HG03064 (cell line): ENCODE data around the gene HADHA.
"Not testable (repeated sequence)": the region's sequence is repeated elsewhere in the genome, so short reads cannot be mapped to it uniquely, and the experiment has no call there.

Source experiments
- ATAC-seq: cut with Tn5 transposase; IDR thresholded peaks from one replicate; pipeline ENCODE4 v1.9.1; 2021; ENCODE audit warnings: low read depth; ENCODE audit not compliant: unreplicated experiment

Gene HADHA

DNA sequence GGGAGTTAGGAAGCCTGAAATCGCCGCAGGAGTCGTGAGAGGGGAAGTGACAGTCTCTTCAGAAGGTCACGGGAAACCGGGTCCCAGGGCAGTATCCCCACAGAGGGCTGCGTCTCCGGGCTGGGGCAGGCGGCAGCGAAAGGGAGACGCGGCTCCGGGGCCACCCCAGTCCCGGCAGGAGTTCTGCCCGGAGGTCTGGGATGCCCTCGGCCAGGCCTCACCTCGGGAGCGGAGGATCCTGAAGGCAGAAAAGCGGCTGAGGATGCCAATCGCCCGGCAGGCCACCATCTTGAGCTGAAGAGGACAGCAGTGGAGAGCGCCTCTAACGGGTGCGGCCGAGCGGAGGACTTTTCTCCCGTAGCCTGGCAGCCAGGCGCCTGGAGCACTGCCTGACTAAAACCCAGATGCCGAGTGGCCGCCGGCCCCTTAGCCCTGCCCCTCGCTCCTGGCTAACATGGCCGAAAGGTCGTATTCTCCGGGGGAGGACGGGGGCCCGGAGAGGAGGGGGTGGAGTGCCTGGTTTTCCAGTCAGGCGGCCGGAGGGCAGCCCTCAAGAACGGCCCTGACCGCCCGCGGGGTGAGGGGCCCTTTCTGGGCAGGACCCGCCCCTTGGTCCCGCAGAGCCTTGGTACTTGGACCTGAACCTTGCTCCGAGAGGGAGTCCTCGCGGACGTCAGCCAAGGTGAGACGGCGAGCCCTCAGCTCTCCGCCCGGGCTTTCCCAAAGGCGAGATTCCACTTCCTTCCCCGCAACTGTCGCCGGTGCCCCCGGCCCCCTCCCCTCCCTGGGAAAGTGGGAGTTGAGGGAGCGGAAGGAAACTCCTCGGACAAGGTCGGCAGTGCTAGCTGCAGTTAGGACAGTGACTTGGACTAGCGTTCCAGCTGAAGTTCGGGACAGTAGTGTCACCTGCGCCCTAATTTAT, at the start of gene HADHA, which contains the start of gene HADHB:
Gene HADHA, minus strand, starts transcription at position 324 of the 922 bp plus-strand sequence. Its CDS starts 36 bp downstream, at position 288.
Gene HADHB, plus strand, starts transcription at position 631 of the 922 bp plus-strand sequence. CDS start 9,316 bp downstream, outside the sequence.
- peak; percentile 70 for ATAC-seq

DNA sequence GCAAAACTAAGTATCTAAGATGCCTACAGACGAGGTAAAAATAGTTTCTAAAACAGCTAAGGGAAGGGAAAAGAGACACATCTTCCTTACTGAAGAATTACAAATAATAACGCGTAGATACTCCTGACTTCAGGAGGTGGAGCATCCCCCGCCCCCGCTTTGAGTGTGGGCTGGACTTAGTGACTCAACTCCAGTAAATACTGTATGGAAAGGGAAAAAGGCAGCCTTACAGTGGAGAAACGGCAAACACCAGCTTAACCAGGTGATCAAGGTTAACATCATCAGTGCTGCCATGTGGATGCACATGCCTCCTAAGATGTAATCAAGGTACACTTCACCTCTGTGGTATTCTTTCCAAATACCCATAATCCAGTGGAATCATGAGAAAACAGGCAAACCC, 48.2 kb upstream of the HADHA start:
- no peak for ATAC-seq

DNA sequence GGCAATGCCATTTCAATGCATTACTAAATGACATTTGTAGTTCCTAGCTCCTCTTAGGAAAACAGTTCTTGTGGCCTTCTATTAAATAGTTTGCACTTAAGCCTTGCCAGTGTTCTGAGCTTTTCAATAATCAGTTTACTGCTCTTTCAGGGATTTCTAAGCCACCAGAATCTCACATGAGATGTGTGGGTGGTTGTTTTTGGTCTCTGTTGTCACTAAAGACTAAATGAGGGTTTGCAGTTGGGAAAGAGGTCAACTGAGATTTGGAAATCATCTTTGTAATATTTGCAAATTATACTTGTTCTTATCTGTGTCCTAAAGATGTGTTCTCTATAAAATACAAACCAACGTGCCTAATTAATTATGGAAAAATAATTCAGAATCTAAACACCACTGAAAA, 45.6 kb upstream of the HADHA start:
- ATAC-seq, result no peak

DNA sequence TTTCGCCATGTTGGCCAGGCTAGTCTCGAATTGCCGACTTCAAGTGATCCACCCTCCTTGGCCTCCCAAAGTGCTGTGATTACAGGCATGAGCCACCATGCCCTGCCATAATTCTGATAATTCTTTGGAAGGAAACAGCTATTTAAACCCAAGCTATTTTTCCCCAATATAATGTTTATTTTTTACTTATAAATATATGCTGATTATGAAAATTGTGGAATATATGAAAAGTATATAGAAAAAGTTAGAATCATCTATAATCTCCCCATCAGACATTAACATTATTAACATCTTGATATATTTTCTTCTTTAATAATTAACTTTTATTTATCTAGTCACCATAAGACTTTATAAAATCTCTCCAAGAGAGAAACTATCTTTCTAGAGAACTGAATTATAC, 41.5 kb upstream of the HADHA start:
- ATAC-seq, result no peak

DNA sequence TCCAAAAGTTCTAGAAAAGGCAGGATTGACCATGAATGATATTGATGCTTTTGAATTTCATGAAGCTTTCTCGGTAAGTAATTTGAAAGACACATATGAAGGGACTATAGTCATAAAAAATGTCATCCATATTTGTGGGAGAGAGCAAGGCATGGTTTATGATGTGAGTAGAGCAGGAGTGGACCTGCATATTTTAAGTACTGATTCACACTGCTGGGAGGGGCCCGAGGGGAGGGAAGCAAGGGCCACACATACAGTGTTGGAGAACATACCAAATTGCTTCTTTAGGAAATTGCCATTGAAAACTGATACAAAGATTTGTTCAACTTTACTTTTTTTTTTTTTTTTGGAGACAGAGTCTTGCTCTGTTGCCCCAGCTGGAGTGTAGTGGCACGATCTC, 39.7 kb upstream of the HADHA start:
- no peak for ATAC-seq

DNA sequence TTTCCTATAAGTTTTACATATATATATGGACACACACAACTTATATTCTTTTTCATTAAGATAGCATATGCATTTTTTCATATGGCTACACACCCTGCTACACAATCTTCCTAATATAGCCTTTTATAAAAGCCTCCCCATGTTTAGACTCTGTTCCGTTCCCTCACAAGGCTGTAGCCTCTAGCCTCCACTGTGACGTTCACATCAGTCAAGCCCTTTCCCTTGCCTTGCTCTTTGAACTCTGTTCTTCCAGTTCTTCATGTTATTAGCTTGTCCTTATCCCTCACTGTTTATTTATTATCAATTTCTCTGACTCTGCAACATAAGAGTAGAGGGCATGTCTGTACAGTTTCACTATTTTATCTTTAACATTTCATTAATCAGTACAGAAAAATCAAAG, 39.2 kb upstream of the HADHA start:
- ATAC-seq, result no peak

DNA sequence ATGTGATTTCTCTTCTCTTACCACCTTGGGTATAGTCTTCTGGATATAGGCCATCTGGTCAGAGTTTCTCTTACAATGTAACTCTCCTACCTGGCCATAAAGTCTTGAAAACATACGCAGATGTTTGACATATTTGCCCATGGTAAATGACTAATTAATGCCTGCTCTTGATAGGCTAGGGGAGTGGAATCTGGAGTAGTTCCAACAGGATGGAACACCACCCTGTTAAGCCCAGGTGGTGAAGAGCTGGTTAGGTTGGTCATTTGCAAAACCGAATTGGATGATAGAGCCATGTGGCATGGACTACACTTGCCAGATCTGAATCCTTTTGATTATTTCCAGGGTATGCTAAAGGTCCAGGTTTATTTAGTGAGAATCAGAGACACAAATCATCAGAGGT, 36.8 kb upstream of the HADHA start:
- no peak for ATAC-seq

DNA sequence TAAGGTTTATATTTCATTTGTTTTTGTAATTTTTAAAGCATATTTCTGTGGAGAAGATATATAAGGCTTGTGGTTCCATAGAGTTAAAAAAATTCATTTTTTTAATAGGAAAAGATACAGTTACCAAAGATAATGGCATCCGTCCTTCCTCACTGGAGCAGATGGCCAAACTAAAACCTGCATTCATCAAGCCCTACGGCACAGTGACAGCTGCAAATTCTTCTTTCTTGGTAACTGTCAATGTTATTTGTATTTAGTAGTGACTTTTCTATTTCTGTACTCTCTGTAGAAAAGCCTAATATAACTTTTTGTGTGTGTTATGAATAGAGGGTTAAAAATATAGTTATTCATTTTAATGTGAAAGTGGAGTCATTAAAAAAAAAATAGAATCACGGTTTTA, 35.5 kb upstream of the HADHA start:
- ATAC-seq, result no peak

DNA sequence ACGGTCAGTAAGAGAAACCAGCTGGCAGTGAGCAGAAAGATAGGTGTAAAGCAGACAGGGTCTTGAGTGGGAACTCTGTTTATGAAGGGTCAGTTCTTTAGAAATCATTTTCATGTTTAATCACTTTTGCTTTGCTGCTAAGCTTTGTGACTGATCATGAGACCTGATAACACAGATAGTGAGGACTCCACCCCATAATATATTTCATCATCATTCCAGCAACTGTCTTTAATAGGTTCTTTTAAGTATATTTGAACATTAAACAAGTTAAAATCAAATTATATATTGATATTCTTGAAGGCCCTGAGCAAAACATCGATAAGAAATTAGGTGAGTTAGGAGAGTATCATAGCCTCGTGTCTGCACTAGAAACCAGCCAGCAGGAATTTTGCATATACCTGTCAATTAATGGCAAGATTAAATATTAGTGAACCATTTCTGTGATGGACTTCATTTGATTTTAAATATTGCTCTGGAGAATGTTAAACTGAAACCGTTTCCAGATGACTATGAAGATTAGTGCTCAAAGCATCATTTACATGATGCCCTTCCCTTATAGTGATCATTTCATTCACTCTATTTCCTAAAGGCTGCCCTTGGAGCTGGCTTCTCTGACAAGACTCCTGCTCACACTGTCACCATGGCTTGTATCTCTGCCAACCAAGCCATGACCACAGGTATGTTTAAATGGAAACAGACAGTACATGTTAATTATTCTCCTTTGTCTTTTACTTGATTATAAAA, 32.2 kb upstream of the HADHA start:
- ATAC-seq, result no peak

DNA sequence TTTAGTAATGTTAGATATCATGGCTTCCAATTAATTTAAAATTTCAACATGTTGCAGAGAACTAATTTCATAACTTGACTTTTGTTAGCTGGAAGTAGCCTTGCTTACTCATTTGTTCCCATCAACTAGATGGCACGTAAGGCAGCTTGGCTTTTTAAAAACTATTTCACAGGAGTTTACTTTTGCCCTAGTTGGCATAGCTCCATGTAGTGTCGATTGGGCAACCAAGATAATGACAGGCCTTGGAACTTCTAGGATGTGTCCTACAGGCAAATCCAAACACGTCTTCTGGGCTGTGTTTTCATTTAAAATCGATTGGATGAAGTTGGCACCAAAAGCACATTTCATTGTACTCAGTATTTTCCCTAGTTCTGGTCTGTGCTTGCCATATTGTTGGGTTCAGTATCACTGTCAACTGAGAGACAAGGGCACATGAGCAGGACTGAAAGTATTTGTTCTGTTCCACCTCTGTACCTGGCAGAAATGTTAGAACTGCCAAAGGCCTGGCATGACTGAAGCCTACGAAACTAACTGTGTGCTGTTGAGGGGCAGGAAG, 29.7 kb upstream of the HADHA start:
- ATAC-seq, result no peak

DNA sequence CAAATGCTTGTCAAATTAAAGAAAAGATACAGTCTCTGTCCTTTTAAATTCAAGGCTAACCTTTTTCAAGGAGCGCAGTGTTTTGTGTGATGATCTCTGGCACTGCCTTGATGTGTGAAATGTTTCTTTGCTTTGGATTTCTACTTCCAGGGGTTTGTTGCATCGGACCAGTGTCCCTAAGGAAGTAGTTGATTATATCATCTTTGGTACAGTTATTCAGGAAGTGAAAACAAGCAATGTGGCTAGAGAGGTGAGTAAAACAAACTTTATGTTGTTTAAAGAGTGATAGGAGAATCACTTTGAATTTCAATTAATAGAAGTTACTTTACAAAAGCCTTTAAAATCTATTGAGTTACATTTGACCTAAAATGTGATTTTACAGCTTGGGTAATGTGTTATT, 29.1 kb upstream of the HADHA start:
- no peak for ATAC-seq

DNA sequence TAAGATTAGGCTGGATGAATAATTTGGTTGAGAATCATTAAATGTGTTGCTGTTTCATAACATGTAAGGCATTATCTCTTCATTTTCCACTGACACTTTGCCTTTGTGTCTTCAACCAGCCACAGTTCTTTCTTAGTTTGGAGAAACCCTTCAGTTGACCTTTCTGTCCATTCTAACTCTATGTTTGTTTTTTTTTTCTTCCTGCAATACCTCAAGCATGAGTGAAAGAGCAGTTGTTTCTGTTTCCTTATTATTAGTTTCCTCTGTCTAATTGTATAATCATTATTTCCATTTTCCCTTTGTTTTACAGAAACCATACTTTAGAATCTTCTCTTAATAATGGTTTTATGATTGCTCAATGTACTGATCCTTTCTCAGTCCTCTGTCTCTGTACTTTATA, 25.9 kb upstream of the HADHA start:
- ATAC-seq, result no peak

DNA sequence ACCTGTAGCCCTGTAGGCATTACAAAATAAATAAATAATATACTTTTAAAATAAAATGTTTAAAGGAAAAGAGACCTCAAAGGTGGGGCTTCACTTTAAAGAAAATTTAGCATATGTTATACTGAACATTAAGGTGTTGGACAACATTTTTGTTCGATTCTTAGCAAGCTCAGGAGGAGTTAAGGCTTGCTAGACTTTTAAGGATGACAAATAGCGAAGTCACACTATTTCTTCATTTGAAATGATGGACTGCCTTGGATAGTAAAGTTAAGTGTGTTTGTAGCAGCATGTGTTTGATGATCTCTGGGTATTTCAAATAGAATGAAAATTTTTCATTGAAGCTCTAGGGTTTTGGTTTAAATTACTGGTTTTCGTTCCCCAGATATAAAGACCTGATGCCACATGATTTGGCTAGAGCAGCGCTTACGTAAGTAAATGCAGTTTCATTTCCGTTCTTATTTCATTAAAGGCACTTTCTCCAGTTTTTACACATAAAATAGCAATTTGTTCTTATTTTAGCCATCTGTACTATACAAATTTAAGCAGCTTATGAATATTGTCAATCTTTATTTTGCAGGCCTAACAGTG, 25.2 kb upstream of the HADHA start:
- no peak for ATAC-seq

DNA sequence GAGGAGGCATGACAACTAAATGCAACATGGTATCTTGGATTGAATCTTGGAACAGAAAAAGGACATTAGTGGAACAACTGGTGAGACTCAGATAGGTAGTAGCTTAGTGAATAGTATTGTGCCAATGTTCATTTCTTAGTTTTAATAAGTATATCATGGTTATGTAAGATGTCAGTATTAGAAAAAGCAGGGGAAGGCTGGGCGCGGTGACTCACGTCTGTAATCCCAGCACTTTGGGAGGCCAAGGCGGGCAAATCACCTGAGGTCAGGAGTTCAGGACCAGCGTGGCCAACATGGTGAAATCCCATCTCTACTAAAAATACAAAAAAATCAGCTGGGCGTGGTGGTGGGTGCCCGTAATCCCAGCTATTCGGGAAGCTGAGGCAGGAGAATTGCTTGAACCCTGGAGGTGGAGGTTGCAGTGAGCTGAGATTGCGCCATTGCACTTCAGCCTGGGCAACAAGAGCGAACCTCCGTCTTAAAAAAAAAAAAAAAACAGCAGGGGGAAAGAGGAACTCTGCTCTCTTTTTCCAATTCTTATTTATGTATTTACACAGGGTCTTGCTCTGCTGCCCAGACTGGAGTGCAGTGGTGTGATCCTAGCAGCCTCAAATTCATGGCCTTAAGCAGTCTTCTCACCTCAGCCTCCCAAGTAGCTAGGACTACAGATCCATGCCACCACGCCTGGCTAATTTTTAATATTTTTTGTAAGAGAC, 24.4 kb upstream of the HADHA start:
- not testable (repeated sequence) for ATAC-seq

DNA sequence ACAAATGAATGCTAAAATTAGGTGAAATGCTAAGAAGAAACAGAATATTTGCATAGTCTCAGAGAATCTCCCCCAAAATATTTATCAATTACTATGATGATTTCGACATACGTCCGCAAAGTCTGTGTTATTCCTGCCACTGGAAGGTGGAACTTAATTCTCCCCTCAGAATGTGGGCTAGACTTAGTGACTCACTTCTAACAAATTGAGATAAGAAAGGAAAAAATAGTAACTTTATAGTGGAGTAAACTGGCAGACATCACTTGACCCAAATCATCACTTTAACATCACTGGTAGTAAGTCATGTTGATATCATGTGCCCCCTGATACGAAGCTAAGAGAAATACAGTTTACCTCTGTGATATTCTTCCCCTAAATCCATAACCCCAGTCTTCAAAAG, 23.8 kb upstream of the HADHA start:
- no peak for ATAC-seq

DNA sequence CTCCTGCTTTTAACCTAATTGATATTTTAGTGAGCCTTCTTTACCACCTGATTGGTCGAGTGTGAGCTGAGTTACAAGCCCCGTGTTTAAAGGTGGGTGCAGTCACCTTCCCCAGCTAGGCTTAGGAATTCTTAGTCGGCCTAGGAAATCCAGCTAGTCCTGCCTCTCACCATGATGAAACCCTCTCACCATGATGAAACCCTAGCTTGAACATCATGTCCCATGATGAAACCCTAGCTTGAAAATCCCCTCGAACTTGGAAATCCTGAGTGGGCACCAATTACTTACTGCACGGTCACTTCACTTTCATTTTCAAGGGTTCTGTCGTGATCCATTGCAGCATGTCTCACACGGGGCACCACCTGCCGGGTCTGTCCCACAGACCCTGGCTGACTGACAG, 14.4 kb upstream of the HADHA start:
- ATAC-seq, result not testable (repeated sequence)

DNA sequence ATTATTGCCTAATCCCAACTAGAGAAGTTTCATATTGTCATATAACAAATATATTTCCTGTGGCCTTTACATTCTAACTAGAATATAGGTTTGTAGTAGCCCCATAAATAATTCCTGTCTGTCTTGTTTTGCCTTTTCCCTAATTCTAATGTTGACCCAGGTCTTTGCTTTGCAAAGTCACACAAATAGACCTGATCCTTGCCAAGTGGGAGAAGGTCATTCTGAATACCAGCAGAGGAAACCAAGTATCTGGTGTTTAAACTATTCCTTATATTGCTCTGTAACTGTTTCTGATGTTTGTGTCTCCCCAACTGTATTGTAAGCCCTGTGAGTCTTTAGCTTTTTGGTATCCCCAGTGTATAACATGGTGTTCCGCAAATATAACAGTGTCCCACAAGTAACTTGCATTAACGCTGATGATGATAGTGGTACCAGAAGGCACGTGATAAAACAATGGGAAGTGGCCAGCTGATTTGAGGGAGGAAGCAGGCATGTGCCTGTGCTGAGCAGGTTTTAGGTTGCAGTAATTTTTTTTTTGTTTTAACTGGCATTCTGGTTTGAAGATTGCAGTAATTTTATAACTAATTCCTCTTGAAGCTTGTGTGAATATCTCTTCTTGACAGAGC, 11.4 kb upstream of the HADHA start:
- ATAC-seq, result no peak

DNA sequence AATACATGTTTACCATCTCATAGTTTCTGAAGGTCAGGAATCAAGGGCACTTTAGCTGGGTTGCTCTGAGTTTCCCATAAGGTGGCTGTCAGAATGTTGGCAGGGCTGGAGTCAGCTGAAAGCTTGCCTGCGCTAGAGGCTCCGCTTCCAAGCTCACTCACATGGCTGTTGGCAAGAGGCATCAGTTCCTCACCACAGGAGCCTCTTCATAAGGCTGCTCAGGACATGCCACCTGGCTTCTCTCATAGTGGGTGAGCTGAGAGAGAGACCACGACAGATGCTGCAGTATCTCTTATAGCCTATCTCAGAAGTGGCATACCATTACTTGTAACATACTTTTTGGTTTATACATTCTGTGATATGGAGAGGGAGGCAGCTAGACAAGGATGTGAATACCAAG, 7.5 kb upstream of the HADHA start:
- no peak for ATAC-seq

DNA sequence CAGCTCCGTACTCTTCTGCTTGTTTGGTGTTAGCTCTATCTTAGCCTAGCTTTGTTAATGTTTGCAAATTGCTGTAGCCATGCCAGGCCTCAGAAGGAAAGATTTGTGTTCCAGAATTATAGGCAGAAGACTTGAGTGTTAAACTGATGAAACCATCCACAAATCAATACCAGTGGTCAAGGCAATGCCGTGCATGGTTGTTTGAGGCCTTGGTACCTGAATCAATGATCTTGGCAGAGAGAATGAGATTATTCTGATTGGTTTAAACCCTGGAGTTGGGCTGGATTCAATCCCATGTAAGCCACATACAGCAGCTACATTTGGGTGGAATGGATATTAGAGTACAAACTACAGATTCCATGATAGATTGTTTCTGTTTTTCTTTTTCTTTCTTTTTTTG, 5.2 kb upstream of the HADHA start:
- no peak for ATAC-seq

DNA sequence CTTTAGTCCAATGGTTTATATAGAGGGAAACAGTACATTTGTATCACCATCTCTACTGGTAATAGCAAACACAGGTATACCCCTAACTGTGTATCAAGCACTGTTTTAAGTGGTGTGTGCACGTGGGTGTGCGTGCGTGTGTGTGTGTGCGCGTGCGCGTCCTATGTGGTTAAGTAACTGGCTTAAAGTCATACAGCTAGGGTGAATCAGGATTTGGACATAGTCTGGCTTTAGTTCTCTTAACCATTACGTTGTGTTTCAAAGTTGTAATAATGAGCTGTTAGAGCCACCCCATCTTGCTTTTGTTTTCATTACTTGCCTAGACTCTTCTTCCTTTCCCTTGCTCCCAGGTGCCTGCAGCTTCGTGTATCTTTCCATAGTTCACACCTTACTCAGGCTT, 2.4 kb upstream of the HADHA start:
- no peak for ATAC-seq
